MG63 (cell line): ENCODE measurements around the gene AOAH. TPM values are rescaled to one million over a fixed set of nuclear protein-coding genes. Genes with fewer than 3 reads are reported as not detected.

Experiments
- DNase-seq: peaks from one replicate; pipeline ENCODE4 v3.0.0-alpha.2; 2020
- H3K27me3 ChIP-seq: fragments of 250-450 bp; sonication (Bioruptor Pico); 2 replicates; pipeline ENCODE4 v1.5.1; 2020; ENCODE audit warnings: mild to moderate bottlenecking, moderate library complexity
- H3K36me3 ChIP-seq: fragments of 250-450 bp; sonication (Bioruptor Pico); 2 replicates; pipeline ENCODE4 v1.5.1; 2020; ENCODE audit warnings: mild to moderate bottlenecking, moderate library complexity
- H3K4me3 ChIP-seq: fragments of 250-450 bp; sonication (Bioruptor Pico); 2 replicates; pipeline ENCODE4 v1.5.1; 2020; ENCODE audit warnings: mild to moderate bottlenecking, moderate library complexity
- H3K9me3 ChIP-seq: fragments of 250-450 bp; sonication (Bioruptor Pico); 2 replicates; pipeline ENCODE4 v1.5.1; 2020; ENCODE audit warnings: mild to moderate bottlenecking, moderate library complexity
- total RNA-seq: library from RNA; depleted of rRNA; stranded (reverse); fragments of >200 nt; shearing (Covaris generic); gene quantifications from 2 replicates; pipeline ENCODE4 v1.2.3, GENCODE V29; 2014; ENCODE audit warnings: low replicate concordance

AOAH gene
- total RNA-seq, 1 experiment from 2014 or later: not detected

GRCh38 chr7:36677769-36678437, 46.4 kb downstream of the AOAH start:
- no peak overlapping the region for H3K4me3 ChIP-seq
- DNase-seq: no peak
- H3K27me3 ChIP-seq: no peaks in the 10 kb centered on the region
- H3K9me3 ChIP-seq: no peaks in the 10 kb centered on the region
- H3K36me3 ChIP-seq: no peaks in the 10 kb centered on the region

DNA sequence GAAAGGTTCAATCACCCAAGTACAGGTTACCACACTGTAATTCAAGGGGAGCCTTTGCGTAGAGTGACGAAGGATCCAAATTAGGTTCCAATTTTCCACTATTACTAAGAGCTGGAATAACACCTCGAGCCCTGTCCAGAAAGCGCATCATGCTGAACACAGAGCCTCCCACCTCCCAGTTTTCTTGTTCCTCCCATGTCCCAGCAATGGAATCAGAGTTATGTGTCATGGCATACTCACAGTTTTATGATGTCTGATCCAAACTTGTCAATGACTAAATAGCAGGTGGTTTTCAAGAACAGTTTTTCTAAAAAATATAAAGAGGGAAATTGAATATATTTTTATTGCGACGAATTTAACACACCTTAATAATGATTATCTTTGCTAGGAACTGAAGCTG, 50.6 kb downstream of the AOAH start:
- Histone ChIP-seq H3K36me3 (no peaks in the 10 kb centered on the region), H3K27me3 (no peaks in the 10 kb centered on the region), H3K4me3 (no peak overlapping the region), H3K9me3 (no peaks in the 10 kb centered on the region)
- DNase-seq: no peak

- no peak overlapping the region for H3K4me3 ChIP-seq
- H3K27me3 ChIP-seq: no peaks in the 10 kb centered on the region
- no peak for DNase-seq
- H3K36me3 ChIP-seq: no peaks in the 10 kb centered on the region
- no peaks in the 10 kb centered on the region for H3K9me3 ChIP-seq
These were observed 52.9 kb downstream of the AOAH start for GRCh38 chr7:36671432-36671829.

DNA sequence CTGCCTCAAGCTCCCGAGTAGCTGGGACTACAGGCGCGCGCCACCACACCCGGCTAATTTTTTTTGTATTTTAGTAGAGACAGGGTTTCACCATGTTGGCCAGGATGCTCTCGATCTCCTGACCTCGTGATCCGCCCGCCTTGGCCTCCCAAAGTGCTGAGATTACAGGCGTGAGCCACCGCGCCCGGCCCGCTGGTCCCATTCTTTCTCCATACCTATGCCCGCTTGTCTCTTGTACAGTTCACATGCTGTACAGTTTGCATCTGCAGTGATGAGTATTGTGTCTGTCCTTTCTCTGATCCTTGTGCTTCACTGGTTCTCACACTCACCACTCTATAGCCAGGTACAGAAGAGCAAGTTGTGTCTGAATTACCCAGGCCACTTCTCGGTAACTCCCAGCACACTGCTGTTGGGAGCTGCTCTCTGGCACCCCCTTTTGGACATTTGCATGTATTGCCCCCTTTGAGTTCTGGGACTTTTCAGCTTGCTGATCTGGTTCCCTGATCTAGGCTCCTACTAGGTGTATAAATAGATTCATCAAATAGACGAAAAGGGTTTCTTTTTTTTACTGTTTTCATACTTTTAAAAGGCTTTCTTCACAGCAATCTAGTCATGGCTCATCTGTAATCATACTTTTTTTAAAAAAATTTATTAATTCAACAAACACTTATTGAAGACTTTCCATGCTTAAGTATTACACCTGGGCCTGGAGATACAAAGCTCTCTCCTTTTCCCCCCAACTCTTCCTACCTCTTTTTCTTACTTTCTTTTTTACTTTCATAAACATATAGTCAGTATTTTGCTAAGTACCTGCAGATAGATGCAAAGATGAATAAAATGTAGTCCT, 53.5 kb downstream of the AOAH start:
- Histone ChIP-seq H3K27me3 (no peaks in the 10 kb centered on the region), H3K36me3 (no peaks in the 10 kb centered on the region), H3K4me3 (no peak overlapping the region), H3K9me3 (no peaks in the 10 kb centered on the region)
- DNase-seq: peak; percentile 25

DNA sequence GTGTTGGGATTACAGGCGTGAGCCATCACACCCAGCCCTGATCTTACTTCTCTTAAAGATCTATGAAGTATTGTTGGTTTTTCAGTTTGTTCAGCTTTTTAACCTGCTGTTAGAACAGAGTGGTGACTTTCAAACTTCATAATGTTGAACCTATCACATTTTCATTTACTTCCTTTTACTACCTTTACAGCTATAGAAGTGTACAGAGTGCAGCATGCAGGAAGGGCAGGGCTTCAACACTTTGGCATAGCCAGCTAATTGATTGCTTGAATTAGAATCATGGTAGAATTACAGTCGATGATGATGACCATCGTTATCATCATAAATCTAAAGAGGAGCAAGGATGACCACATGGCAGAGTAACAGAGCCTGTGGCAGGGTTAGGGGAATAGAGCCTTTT, 55.5 kb downstream of the AOAH start:
- no peak for DNase-seq
- no peaks in the 10 kb centered on the region for H3K9me3 ChIP-seq
- no peaks in the 10 kb centered on the region for H3K27me3 ChIP-seq
- no peaks in the 10 kb centered on the region for H3K36me3 ChIP-seq
- H3K4me3 ChIP-seq: no peak overlapping the region

GRCh38 chr7:36668080-36668479, 56.2 kb downstream of the AOAH start:
- no peak for DNase-seq
- H3K36me3 ChIP-seq: no peaks in the 10 kb centered on the region
- H3K4me3 ChIP-seq: no peak overlapping the region
- H3K27me3 ChIP-seq: no peaks in the 10 kb centered on the region
- no peaks in the 10 kb centered on the region for H3K9me3 ChIP-seq

DNA sequence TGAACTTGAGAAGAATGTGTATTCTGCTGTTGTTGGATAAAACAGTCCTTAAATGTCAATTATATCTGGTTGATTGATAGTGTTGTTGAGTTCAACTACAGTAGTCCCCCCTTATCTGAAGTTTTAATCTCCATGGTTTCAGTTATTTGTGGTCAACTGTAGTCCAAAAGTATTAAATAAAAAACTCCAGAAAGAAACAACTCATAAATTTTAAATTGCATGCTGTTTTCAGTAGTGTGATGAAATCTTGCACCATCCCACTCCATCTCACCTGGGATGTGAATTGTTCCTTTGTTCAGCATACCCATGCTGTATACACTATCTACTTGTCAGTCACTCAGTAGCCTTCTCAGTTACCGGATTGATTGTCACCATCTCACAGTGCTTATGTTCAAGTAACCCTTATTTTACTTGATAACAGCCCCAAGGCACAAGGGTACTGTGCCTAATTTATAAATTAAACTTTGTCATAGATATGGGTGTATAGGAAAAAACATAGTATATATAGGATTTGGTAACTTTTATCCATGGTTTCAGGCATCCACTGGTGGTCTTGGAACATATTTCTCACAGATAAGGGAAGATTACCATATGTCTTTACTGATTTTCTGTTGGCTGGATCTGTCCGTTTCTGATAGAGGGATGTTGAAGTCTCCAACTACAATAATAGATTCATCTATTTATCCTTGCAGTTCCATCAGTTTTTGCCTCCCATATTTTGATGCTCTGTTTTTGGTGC, 57.1 kb downstream of the AOAH start:
- DNase-seq: no peak
- H3K4me3 ChIP-seq: no peak overlapping the region
- no peaks in the 10 kb centered on the region for H3K36me3 ChIP-seq
- H3K9me3 ChIP-seq: no peaks in the 10 kb centered on the region
- H3K27me3 ChIP-seq: no peaks in the 10 kb centered on the region

DNA sequence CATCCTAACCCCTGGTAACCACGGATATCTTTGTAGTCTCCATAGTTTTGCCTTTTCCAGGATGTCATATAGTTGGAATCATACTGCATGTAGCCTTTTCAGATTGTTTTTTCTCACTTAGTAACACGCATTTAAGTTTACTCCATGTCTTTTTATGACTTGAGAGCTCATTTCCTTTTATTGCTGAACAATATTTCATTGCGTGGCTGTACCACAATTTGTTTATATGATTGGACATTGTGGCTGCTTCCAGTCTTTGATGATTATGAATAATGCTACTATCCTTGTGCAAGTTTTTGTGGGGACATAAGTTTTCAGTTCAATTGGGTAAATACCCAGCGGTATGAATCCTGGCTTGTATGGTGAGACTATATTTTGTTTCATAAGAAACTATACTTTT, 60.8 kb downstream of the AOAH start:
- no peaks in the 10 kb centered on the region for H3K27me3 ChIP-seq
- no peaks in the 10 kb centered on the region for H3K36me3 ChIP-seq
- DNase-seq: no peak
- H3K9me3 ChIP-seq: no peaks in the 10 kb centered on the region
- no peak overlapping the region for H3K4me3 ChIP-seq

- no peaks in the 10 kb centered on the region for H3K9me3 ChIP-seq
- no peaks in the 10 kb centered on the region for H3K36me3 ChIP-seq
- H3K4me3 ChIP-seq: no peak overlapping the region
- DNase-seq: peak; percentile 76
- no peaks in the 10 kb centered on the region for H3K27me3 ChIP-seq
These were observed 63.0 kb downstream of the AOAH start for GRCh38 chr7:36661135-36661840.

- H3K4me3 ChIP-seq: no peak overlapping the region
- H3K27me3 ChIP-seq: no peaks in the 10 kb centered on the region
- no peak for DNase-seq
- no peaks in the 10 kb centered on the region for H3K36me3 ChIP-seq
- H3K9me3 ChIP-seq: no peaks in the 10 kb centered on the region
These were observed 64.5 kb downstream of the AOAH start for GRCh38 chr7:36659638-36660341.

GRCh38 chr7:36659172-36659516, 65.2 kb downstream of the AOAH start:
- DNase-seq: peak; percentile 70
- H3K36me3 ChIP-seq: no peaks in the 10 kb centered on the region
- no peaks in the 10 kb centered on the region for H3K9me3 ChIP-seq
- H3K27me3 ChIP-seq: no peaks in the 10 kb centered on the region
- no peak overlapping the region for H3K4me3 ChIP-seq

DNA sequence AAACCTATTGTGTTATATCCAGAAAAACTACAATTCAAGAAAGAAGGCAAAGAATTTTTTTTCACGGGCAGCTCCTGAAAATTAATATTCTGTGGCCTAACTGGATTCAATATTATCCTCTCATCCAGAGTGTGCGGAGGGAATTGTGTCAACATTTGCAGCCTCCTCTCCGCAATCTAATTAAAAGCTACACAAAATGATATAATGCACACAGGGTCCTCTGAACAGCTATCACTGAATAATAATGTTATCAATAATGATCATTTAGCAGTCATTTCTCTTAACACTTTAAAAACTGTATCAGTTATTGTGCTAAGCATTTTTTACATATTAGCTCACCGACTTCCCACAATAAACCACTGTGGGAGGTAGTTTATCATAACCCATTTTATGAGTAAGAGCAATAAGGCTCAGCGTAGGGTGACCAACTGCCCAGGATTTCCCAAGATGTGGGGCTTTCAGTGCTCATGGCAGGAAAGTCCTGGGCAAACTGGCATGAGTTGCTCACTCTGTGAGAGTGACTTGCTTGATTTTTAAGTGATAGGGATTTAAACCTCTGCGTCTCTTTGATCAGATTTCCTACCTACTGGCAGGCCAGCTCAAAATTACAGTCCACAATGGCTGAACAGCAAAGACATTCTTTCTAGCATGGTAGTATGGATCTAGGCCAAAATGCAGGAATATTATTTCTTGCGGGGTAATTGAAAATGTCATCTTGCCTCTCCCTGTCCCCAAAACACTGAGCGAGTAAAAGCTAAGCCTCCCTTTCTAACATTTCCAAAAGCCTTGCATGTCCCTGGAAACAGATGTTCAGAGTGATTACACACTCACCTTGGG, 65.7 kb downstream of the AOAH start:
- Histone ChIP-seq H3K4me3 (no peak overlapping the region), H3K27me3 (no peaks in the 10 kb centered on the region), H3K9me3 (no peaks in the 10 kb centered on the region), H3K36me3 (no peaks in the 10 kb centered on the region)
- peak; percentile 87 for DNase-seq

DNA sequence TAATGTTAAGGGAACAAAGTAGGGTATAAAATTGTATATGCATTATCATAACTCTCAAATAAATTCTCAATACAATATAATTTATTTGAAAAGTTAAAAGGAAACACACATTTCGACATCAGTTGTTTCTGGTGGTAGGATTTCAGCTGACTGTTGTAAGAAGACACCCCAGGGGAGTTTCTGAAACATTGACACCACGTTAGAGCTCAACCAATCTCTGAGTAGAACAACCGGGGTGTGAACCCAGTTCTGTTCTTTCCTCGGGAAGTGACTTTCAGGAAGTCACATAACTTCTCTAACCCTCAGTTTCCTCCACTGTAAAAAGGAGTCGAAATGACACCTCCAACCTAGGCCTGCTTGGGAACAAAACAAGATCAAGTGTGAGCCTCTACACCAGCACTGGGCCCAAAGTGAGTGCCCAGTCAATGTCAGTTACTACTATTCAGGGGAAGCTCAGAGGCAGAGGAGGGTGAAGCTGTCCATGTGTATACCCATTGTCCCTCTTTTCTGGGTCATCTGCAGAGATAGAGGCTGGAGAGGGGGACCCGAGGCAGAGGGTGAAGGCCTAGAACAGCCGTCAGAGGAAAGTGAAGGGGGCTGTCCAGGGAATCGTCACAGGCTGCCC, 67.1 kb downstream of the AOAH start:
- Histone ChIP-seq H3K4me3 (no peak overlapping the region), H3K36me3 (no peaks in the 10 kb centered on the region), H3K9me3 (no peaks in the 10 kb centered on the region), H3K27me3 (no peaks in the 10 kb centered on the region)
- DNase-seq: no peak

DNA sequence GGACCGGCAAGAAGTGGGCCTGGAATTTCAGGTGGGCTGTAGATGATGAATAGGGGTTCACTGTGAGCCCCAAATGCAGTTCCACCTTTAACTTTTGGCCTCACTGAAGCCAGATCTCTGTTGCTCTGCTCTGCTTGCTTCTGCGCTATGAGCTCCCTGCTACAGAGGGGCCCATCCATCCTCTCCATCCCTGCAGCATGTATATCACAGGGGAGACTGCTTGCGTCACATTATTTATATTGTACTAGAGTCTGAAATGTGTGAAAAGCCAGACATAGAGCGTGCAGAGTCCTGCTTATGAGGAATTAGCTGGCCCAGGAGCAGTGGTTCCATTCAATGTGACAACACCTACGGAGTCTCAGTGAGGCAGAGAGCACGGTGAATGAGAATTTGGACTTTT, 69.9 kb downstream of the AOAH start:
- Histone ChIP-seq H3K27me3 (no peaks in the 10 kb centered on the region), H3K36me3 (no peaks in the 10 kb centered on the region), H3K9me3 (no peaks in the 10 kb centered on the region), H3K4me3 (no peak overlapping the region)
- DNase-seq: no peak

GRCh38 chr7:36653663-36654355, 70.5 kb downstream of the AOAH start:
- Histone ChIP-seq H3K4me3 (no peak overlapping the region), H3K27me3 (no peaks in the 10 kb centered on the region), H3K36me3 (no peaks in the 10 kb centered on the region), H3K9me3 (no peaks in the 10 kb centered on the region)
- no peak for DNase-seq
